Measurements from ENCODE around the gene GALNT10. TPM values are rescaled to one million over a fixed set of nuclear protein-coding genes. Genes with fewer than 3 reads are reported as not detected.

The GALNT10 gene
- total RNA-seq, 1 donor from 2014 or later: 96.1 TPM

GRCh38 chr5:154223320-154223719 lies 32.8 kb downstream of the GALNT10 start:
- Histone ChIP-seq H3K4me2 (ENCODE audit: low read length) (no peak overlapping the region), H3K79me2 (ENCODE audit: insufficient read depth, low read length) (peaks cover 54% of the 10 kb centered on the region), H3K9me3 (ENCODE audit: insufficient read depth, low read depth, low read length) (no peaks in the 10 kb centered on the region), H3K9ac (ENCODE audit: low read length) (no peak overlapping the region), H3K27me3 (ENCODE audit: insufficient read depth, low read length) (no peaks in the 10 kb centered on the region), H3K36me3 (ENCODE audit: insufficient read depth, low read length) (peaks cover 7% of the 10 kb centered on the region), H2AFZ (ENCODE audit: low read depth, low read length) (no peak overlapping the region), H4K20me1 (ENCODE audit: insufficient read depth, low read length) (no peaks in the 10 kb centered on the region), H3K4me3 (ENCODE audit: insufficient read depth, low read depth, low read length) (no peak overlapping the region), H3K27ac (ENCODE audit: low read depth, low read length) (no peak overlapping the region), H3K4me1 (ENCODE audit: insufficient read depth, low read length) (peaks cover 37% of the 10 kb centered on the region)
- TF ChIP-seq CTCF (IDR thresholded peaks at IDR 0.05; ENCODE audit: insufficient read depth, low read depth, low read length): no peak
- no peak for TF ChIP-seq EZH2 (IDR thresholded peaks at IDR 0.05; ENCODE audit: insufficient read depth, low read length)
- FAIRE-seq (no peak), DNase-seq (ENCODE audit: low read depth) (no peak)
- Mint-ChIP-seq H3K27ac (ENCODE audit: unreplicated experiment) (peak overlapping the region; percentile 87), H3K9me3 (ENCODE audit: unreplicated experiment) (peaks cover 9% of the 10 kb centered on the region), H3K4me3 (ENCODE audit: unreplicated experiment) (no peak overlapping the region), H3K27me3 (ENCODE audit: low read depth, unreplicated experiment) (no peaks in the 10 kb centered on the region), H3K36me3 (ENCODE audit: low read depth, unreplicated experiment) (peaks cover 21% of the 10 kb centered on the region), H3K4me1 (ENCODE audit: low read depth, unreplicated experiment) (peaks cover 44% of the 10 kb centered on the region)

- Histone ChIP-seq H3K4me2 (ENCODE audit: low read length) (no peak overlapping the region), H3K9ac (ENCODE audit: low read length) (no peak overlapping the region), H3K9me3 (ENCODE audit: insufficient read depth, low read depth, low read length) (no peaks in the 10 kb centered on the region), H2AFZ (ENCODE audit: low read depth, low read length) (no peak overlapping the region), H3K36me3 (ENCODE audit: insufficient read depth, low read length) (no peaks in the 10 kb centered on the region), H3K27ac (ENCODE audit: low read depth, low read length) (no peak overlapping the region), H3K79me2 (ENCODE audit: insufficient read depth, low read length) (peaks cover 76% of the 10 kb centered on the region), H3K4me3 (ENCODE audit: insufficient read depth, low read depth, low read length) (no peak overlapping the region), H3K4me1 (ENCODE audit: insufficient read depth, low read length) (peaks cover 10% of the 10 kb centered on the region), H3K27me3 (ENCODE audit: insufficient read depth, low read length) (no peaks in the 10 kb centered on the region), H4K20me1 (ENCODE audit: insufficient read depth, low read length) (peaks cover 14% of the 10 kb centered on the region)
- H3K4me1 Mint-ChIP-seq (ENCODE audit: low read depth, unreplicated experiment): peaks cover 14% of the 10 kb centered on the region
- H3K27ac Mint-ChIP-seq (ENCODE audit: unreplicated experiment): no peak overlapping the region
- TF ChIP-seq EZH2 (IDR thresholded peaks at IDR 0.05; ENCODE audit: insufficient read depth, low read length) (no peak), CTCF (IDR thresholded peaks at IDR 0.05; ENCODE audit: insufficient read depth, low read depth, low read length) (no peak)
- FAIRE-seq (no peak), DNase-seq (ENCODE audit: low read depth) (no peak)
- peaks cover 28% of the 10 kb centered on the region for H3K36me3 Mint-ChIP-seq (ENCODE audit: low read depth, unreplicated experiment)
- no peaks in the 10 kb centered on the region for H3K27me3 Mint-ChIP-seq (ENCODE audit: low read depth, unreplicated experiment)
- peaks cover 9% of the 10 kb centered on the region for H3K9me3 Mint-ChIP-seq (ENCODE audit: unreplicated experiment)
- H3K4me3 Mint-ChIP-seq (ENCODE audit: unreplicated experiment): no peak overlapping the region
These were observed 36.6 kb downstream of the GALNT10 start for GRCh38 chr5:154227090-154227489.

- Mint-ChIP-seq H3K4me3 (ENCODE audit: unreplicated experiment) (no peak overlapping the region), H3K27ac (ENCODE audit: unreplicated experiment) (no peak overlapping the region), H3K9me3 (ENCODE audit: unreplicated experiment) (peaks cover 9% of the 10 kb centered on the region), H3K27me3 (ENCODE audit: low read depth, unreplicated experiment) (no peaks in the 10 kb centered on the region), H3K36me3 (ENCODE audit: low read depth, unreplicated experiment) (peaks cover 28% of the 10 kb centered on the region), H3K4me1 (ENCODE audit: low read depth, unreplicated experiment) (peaks cover 10% of the 10 kb centered on the region)
- H3K4me1 ChIP-seq (ENCODE audit: insufficient read depth, low read length): no peaks in the 10 kb centered on the region
- no peak overlapping the region for H3K27ac ChIP-seq (ENCODE audit: low read depth, low read length)
- no peak overlapping the region for H3K4me3 ChIP-seq (ENCODE audit: insufficient read depth, low read depth, low read length)
- FAIRE-seq (no peak), DNase-seq (ENCODE audit: low read depth) (no peak)
- no peak overlapping the region for H3K9ac ChIP-seq (ENCODE audit: low read length)
- no peaks in the 10 kb centered on the region for H3K9me3 ChIP-seq (ENCODE audit: insufficient read depth, low read depth, low read length)
- H3K27me3 ChIP-seq (ENCODE audit: insufficient read depth, low read length): no peaks in the 10 kb centered on the region
- TF ChIP-seq EZH2 (IDR thresholded peaks at IDR 0.05; ENCODE audit: insufficient read depth, low read length) (no peak), CTCF (IDR thresholded peaks at IDR 0.05; ENCODE audit: insufficient read depth, low read depth, low read length) (no peak)
- H2AFZ ChIP-seq (ENCODE audit: low read depth, low read length): no peak overlapping the region
- no peaks in the 10 kb centered on the region for H3K36me3 ChIP-seq (ENCODE audit: insufficient read depth, low read length)
- H4K20me1 ChIP-seq (ENCODE audit: insufficient read depth, low read length): peaks cover 29% of the 10 kb centered on the region
- H3K4me2 ChIP-seq (ENCODE audit: low read length): no peak overlapping the region
- H3K79me2 ChIP-seq (ENCODE audit: insufficient read depth, low read length): peaks cover 81% of the 10 kb centered on the region
These were observed 38.2 kb downstream of the GALNT10 start for GRCh38 chr5:154228696-154229095.
